Coronary artery (tissue), 2 donors: Measurements from ENCODE around the gene EREG.

Experiments used
- DNase-seq: peaks from one replicate; pipeline ENCODE4 v3.0.0-alpha.2; 2017; ENCODE audit warnings: low spot score
- H3K27ac ChIP-seq, 2 donors: fragments of 200-600 bp; sonication (generic); one replicate each; pipeline ENCODE4 v1.5.1; 2016 to 2019
- H3K4me3 ChIP-seq: fragments of 200-600 bp; sonication (generic); 2 replicates; pipeline ENCODE4 v1.5.1; 2016; ENCODE audit warnings: mild to moderate bottlenecking, moderate library complexity
- TF ChIP-seq, protein P1 (sequence below): fragments of 200-600 bp; sonication (generic); IDR thresholded peaks from one replicate; pipeline ENCODE4 v1.5.1; 2019; ENCODE audit warnings: antibody characterized with exemption

Gene EREG

GRCh38 chr4:74433043-74433442 is 68.1 kb downstream of the EREG start:
- TF ChIP-seq, protein P1, sequence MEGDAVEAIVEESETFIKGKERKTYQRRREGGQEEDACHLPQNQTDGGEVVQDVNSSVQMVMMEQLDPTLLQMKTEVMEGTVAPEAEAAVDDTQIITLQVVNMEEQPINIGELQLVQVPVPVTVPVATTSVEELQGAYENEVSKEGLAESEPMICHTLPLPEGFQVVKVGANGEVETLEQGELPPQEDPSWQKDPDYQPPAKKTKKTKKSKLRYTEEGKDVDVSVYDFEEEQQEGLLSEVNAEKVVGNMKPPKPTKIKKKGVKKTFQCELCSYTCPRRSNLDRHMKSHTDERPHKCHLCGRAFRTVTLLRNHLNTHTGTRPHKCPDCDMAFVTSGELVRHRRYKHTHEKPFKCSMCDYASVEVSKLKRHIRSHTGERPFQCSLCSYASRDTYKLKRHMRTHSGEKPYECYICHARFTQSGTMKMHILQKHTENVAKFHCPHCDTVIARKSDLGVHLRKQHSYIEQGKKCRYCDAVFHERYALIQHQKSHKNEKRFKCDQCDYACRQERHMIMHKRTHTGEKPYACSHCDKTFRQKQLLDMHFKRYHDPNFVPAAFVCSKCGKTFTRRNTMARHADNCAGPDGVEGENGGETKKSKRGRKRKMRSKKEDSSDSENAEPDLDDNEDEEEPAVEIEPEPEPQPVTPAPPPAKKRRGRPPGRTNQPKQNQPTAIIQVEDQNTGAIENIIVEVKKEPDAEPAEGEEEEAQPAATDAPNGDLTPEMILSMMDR, result no peak
- DNase-seq, result no peak
- H3K4me3 ChIP-seq, result no peak overlapping the region
- H3K27ac ChIP-seq, result no peak overlapping the region

GRCh38 chr4:74433541-74434172 is 68.7 kb downstream of the EREG start:
- Histone ChIP-seq H3K4me3 (no peak overlapping the region), H3K27ac (no peak overlapping the region)
- no peak for DNase-seq
- TF ChIP-seq, protein P1, result no peak

DNA sequence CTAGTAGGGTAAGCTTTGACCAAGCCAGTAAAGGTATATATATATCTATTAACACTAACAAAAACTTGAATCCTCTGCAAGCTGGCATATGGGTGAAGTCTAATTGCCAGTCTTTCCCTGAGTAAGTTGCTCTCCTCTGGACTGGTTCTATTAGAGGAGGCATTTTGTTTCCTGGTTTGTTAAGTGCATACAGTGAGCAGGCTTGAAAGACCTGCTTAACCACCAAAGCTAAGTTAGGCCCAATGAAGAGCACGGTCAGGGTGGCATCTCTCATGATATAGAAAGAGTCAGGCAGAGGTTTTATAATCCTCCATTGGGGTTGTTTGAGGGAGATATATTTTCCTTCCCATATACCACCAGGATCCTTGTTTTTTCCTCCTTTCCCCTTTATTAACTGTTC is 70.4 kb downstream of the EREG start:
- DNase-seq, result no peak
- TF ChIP-seq, protein P1, result no peak
- Histone ChIP-seq H3K27ac (no peak overlapping the region), H3K4me3 (no peak overlapping the region)

DNA sequence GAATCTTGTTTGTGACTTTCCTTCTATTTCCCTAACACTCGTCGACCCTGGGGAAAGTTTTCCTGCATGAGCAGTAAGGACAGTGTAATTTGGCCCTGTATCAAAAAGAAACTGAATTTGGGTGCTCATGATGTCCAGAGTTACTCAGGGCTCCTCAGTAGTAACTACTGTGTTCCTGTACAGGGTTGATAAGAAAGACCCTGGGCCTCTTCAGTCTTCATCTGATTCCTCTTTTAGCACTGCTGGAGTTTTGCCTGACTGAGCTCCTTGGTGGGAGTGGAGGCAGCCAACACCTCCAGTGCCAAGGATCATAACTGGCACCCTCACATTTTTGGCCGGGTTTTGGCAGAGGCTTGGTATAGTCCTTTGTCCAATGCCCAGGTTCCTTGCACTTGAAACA is 72.9 kb downstream of the EREG start:
- TF ChIP-seq, protein P1, result no peak
- Histone ChIP-seq H3K4me3 (no peak overlapping the region), H3K27ac (no peak overlapping the region)
- DNase-seq, result no peak
